SH-SY5Y (cell line): ENCODE results near the gene POU2AF2.

Source experiments
- GATA2 ChIP-seq: IDR thresholded peaks from 2 replicates; pipeline ENCODE4 v1.6.1; 2011; ENCODE audit warnings: mild to moderate bottlenecking, low read depth, low read length
- GATA3 ChIP-seq: IDR thresholded peaks from 2 replicates; pipeline ENCODE4 v1.6.1; 2011; ENCODE audit warnings: low read depth, mild to moderate bottlenecking, low read length, moderate library complexity

DNA sequence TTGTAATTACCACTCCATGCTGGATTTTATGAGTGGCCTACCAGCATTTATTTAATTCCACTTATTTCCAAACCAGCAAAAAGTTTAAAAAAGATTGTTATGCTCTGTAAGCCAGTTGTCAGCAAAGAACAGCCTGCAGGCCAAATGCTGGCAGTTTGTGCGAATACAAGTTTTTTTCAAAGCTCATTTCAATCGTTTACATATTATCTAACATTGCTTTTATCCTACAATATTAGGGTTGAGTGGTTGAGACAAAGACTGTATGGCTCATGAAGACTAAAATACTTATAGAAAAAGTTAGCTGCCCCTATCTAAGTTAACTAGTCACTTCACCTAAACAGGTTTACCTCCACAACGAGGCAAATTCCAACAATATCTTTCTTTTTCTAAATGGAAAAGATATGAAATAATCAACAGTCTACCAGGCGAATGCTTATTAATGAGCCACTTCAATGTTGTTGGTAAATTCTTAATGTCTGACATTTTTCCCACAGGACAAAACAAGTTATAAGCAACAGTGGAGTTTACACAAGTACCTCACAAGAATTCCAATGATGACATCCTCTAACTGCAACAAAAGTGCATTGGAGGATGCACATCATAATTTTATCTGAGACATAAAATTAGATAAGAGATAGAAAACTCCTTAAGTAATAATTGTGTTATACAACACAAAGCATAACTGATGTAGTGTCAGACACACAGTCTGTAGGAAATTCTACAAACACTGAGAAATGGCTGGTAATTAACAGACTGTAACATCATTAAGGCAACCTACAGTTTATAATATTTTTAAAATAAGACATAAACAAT, 35.8 kb upstream of the POU2AF2 start:
- TF ChIP-seq GATA3 = no peak
- no peak for TF ChIP-seq GATA2
